Stomach smooth muscle (tissue), 2 donors: ENCODE results near the gene CUTA.
A peak's percentile ranks its signal among the peaks of the same experiment; 100 is the strongest.

Experiments used
- H3K27ac ChIP-seq: one replicate; pipeline ENCODE4 v1.7.0; 2013; ENCODE audit warnings: mild to moderate bottlenecking, low read length, inconsistent platforms
- H3K27me3 ChIP-seq, 2 donors: one replicate each; pipeline ENCODE4 v1.7.0; 2013; ENCODE audit warnings: low read length in 2 of 2; ENCODE audit not compliant: insufficient read depth in 2 of 2, control insufficient read depth in 1 of 2
- H3K36me3 ChIP-seq, 2 donors: one replicate each; pipeline ENCODE4 v1.7.0; 2013; ENCODE audit warnings: low read length in 2 of 2; ENCODE audit not compliant: control insufficient read depth in 2 of 2, insufficient read depth in 2 of 2
- H3K4me1 ChIP-seq: one replicate; pipeline ENCODE4 v1.7.0; 2013; ENCODE audit warnings: low read length; ENCODE audit not compliant: control insufficient read depth, insufficient read depth
- H3K4me3 ChIP-seq, 2 donors: one replicate each; pipeline ENCODE4 v1.7.0; 2013; ENCODE audit warnings: low read length in 2 of 2
- H3K9ac ChIP-seq, 2 donors: one replicate each; pipeline ENCODE4 v1.7.0; 2013; ENCODE audit warnings: low read length in 2 of 2, mild to moderate bottlenecking in 1 of 2
- H3K9me3 ChIP-seq, 2 donors: one replicate each; pipeline ENCODE4 v1.7.0; 2013; ENCODE audit warnings: low read length in 2 of 2; ENCODE audit not compliant: control insufficient read depth in 2 of 2
- donor health status: healthy.
- donor health status: Pancreatic carcinoma.

The CUTA gene

GRCh38 chr6:33439956-33440648, 22.2 kb upstream of the CUTA start:
- H3K9me3 ChIP-seq: no peaks in the 10 kb centered on the region
- H3K27me3 ChIP-seq: no peaks in the 10 kb centered on the region
- H3K4me3 ChIP-seq: no peak overlapping the region
- peaks cover 48 to 61% of the 10 kb centered on the region in 2 donors for H3K36me3 ChIP-seq
- no peak overlapping the region for H3K9ac ChIP-seq
- no peak overlapping the region for H3K27ac ChIP-seq
- H3K4me1 ChIP-seq: no peaks in the 10 kb centered on the region

DNA sequence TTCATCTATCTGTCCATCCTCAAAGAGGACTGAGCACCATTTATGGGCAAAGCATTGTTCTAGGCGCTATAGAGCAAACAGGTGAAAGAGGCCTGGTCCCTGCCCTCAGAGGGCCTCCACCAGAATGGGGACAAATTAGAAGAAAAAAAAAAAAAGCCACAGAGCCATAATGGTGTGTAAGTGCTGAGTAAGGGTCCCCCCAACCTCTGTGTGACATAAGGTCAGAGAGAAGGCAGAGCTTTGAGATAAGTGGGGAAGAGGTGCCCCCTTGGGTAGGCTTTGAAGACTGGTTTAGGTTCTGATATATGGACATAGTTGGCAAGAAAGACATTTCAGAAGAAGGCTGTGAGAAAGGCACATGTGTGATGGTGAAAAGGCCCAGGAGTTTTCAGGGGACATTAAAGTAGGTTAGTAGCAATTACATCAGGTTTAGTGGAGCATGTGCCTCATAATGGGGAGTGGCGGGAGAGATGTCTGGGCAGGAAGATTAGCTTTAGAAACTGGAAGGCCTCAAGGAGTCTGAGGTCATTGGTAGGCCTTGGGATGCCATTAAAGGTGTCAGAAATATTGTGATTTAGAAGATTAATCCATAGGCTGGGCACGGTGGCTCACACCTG, 21.2 kb upstream of the CUTA start:
- H3K4me1 ChIP-seq: peaks cover 6% of the 10 kb centered on the region
- no peaks in the 10 kb centered on the region for H3K9me3 ChIP-seq
- H3K27ac ChIP-seq: no peak overlapping the region
- no peak overlapping the region for H3K9ac ChIP-seq
- no peaks in the 10 kb centered on the region for H3K27me3 ChIP-seq
- H3K4me3 ChIP-seq: no peak overlapping the region
- peaks cover 39 to 52% of the 10 kb centered on the region in 2 donors for H3K36me3 ChIP-seq

DNA sequence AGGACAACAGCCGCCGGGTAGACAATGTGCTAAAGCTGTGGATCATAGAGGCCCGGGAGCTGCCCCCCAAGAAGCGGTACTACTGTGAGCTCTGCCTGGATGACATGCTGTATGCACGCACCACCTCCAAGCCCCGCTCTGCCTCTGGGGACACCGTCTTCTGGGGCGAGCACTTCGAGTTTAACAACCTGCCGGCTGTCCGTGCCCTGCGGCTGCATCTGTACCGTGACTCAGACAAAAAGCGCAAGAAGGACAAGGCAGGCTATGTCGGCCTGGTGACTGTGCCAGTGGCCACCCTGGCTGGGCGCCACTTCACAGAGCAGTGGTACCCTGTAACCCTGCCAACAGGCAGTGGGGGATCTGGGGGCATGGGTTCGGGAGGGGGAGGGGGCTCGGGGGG, 19.8 kb upstream of the CUTA start:
- Histone ChIP-seq H3K4me1 (peaks cover 18% of the 10 kb centered on the region), H3K9me3 (no peaks in the 10 kb centered on the region), H3K9ac (no peak overlapping the region), H3K27me3 (no peaks in the 10 kb centered on the region), H3K4me3 (no peak overlapping the region), H3K27ac (no peak overlapping the region), H3K36me3 (peaks cover 36 to 47% of the 10 kb centered on the region in 2 donors)

DNA sequence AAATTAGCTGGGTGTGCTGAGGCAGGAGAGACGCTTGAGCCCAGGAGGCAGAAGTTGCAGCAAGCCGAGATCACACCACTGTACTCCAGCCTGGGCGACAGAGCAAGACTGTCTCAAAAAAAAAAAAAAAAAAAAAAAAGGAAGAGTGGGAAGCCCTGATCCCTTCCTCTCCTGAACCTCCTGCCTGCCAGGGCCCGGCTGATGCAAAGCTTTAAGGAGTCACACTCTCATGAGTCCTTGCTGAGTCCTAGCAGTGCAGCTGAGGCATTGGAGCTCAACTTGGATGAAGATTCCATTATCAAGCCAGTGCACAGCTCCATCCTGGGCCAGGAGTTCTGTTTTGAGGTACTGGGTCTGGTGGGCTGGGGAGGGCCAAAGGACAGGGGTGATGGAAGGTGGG, 17.1 kb upstream of the CUTA start:
- Histone ChIP-seq H3K36me3 (peaks cover 23 to 33% of the 10 kb centered on the region in 2 donors), H3K9me3 (no peaks in the 10 kb centered on the region), H3K9ac (no peak overlapping the region), H3K4me3 (no peak overlapping the region), H3K27ac (no peak overlapping the region), H3K27me3 (no peaks in the 10 kb centered on the region), H3K4me1 (peaks cover 42% of the 10 kb centered on the region)

- Histone ChIP-seq H3K27ac (peak overlapping the region; percentile 91), H3K9me3 (no peaks in the 10 kb centered on the region), H3K9ac (peak overlapping the region; percentile 48 to 70), H3K4me3 (peak overlapping the region; percentile 49 to 54), H3K27me3 (no peaks in the 10 kb centered on the region), H3K36me3 (peaks cover 23 to 28% of the 10 kb centered on the region in 2 donors), H3K4me1 (peaks cover 51% of the 10 kb centered on the region)
Measured at GRCh38 chr6:33433544-33434191, 15.8 kb upstream of the CUTA start.

DNA sequence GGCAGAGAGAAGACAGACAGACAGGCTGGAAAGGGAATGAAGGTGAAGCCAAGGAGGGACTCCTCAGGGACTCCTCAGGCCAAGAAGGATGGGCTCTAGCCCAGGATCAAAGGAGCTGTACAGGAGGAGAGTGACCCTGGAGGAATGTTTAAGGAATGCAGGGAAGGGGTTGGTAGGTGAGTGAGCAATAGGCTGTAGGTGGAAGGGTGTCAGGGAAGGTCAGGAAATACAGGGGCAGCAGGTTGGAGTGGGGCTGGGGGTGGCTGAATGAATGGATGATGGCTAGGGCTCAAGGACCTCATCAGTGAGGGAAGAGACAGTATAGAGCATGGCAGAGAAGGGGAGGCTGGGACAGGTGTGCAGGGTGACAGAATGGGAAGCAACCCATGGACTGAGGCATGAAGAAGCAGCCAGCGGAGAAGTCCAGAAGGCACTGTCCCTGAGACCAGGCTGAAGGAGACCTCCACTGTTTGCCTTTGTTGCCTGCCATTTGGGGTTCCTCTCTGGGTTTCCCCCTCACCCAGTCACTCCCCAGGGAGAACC, 15.2 kb upstream of the CUTA start:
- H3K36me3 ChIP-seq: peaks cover 18 to 22% of the 10 kb centered on the region in 2 donors
- H3K27me3 ChIP-seq: no peaks in the 10 kb centered on the region
- peak overlapping the region; percentile 91 for H3K27ac ChIP-seq
- H3K9me3 ChIP-seq: no peaks in the 10 kb centered on the region
- H3K4me3 ChIP-seq: peak overlapping the region; percentile 49 to 54
- peak overlapping the region in 1 of 2 donors; percentile 56 for H3K9ac ChIP-seq
- peaks cover 56% of the 10 kb centered on the region for H3K4me1 ChIP-seq

GRCh38 chr6:33432546-33432945, 14.6 kb upstream of the CUTA start:
- peaks cover 16 to 19% of the 10 kb centered on the region in 2 donors for H3K36me3 ChIP-seq
- no peaks in the 10 kb centered on the region for H3K9me3 ChIP-seq
- H3K9ac ChIP-seq: peak overlapping the region in 1 of 2 donors; percentile 47
- H3K27ac ChIP-seq: peak overlapping the region; percentile 91
- H3K4me1 ChIP-seq: peaks cover 57% of the 10 kb centered on the region
- H3K4me3 ChIP-seq: no peak overlapping the region
- no peaks in the 10 kb centered on the region for H3K27me3 ChIP-seq

DNA sequence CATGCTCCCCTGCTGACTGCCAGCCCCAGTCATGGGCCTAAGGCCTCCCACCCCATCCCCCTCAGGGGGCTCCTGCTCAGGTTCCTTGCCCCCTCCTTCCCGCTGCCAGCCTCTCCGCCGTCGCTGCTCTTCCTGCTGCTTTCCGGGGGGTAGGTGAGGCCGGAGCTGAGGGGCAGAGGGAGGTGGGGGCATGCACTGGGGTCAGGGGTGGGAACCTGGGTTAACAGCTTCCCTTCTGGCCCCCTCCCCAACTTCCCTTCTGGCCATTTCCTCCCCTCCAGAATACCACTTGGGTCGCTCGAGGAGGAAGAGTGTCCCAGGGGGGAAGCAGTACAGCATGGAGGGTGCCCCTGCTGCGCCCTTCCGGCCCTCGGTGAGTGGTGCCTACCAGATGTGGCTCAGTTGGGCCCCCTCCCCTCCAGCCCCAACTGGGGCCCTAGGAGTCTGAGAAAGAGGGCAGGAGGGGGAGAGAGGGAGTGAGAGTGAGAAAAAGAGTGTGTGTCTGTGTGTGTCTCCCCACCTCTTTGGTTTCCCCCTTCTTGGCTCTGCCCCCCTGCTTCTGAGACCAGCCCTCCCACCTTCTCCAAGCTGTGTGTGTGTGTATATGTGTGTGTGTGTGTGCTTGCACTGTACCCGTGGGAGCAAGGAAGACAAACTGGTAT, 14.1 kb upstream of the CUTA start:
- H3K27ac ChIP-seq: peak overlapping the region; percentile 91
- peak overlapping the region in 1 of 2 donors; percentile 47 for H3K9ac ChIP-seq

GRCh38 chr6:33430991-33431879, 13.3 kb upstream of the CUTA start:
- peaks cover 8% of the 10 kb centered on the region in 2 donors for H3K36me3 ChIP-seq
- H3K9ac ChIP-seq: peak overlapping the region; percentile 5 to 21
- H3K9me3 ChIP-seq: no peaks in the 10 kb centered on the region
- H3K4me1 ChIP-seq: peaks cover 67% of the 10 kb centered on the region
- peak overlapping the region in 1 of 2 donors; percentile 59 for H3K4me3 ChIP-seq
- H3K27me3 ChIP-seq: no peaks in the 10 kb centered on the region
- H3K27ac ChIP-seq: peak overlapping the region; percentile 91

More for the DNA sequence above, 14.1 kb upstream of the CUTA start:
- no peaks in the 10 kb centered on the region for H3K27me3 ChIP-seq
- peaks cover 62% of the 10 kb centered on the region for H3K4me1 ChIP-seq
- peaks cover 13 to 14% of the 10 kb centered on the region in 2 donors for H3K36me3 ChIP-seq
- H3K4me3 ChIP-seq: no peak overlapping the region
- H3K9me3 ChIP-seq: no peaks in the 10 kb centered on the region
